IMR-90 (cell line): ENCODE measurements around the gene RAVER1. TPM values are rescaled to one million over a fixed set of nuclear protein-coding genes. Genes with fewer than 3 reads are reported as not detected.

ENCODE experiments used
- ATAC-seq: fragments of 200-7000 bp; cut with Tn5 transposase; 2 replicates; pipeline ENCODE4 v1.9.1; 2020; ENCODE audit warnings: low read depth, mild to moderate bottlenecking, moderate library complexity
- BruUV-seq: library from RNA; stranded (reverse); fragments of 400-500 nt; replicated peaks from 2 replicates; lab custom pipeline; 2021; lab: Mats Ljungman, UMichigan
- CTCF ChIA-PET: fragments of 300-600 bp; formaldehyde crosslinking; extraction: SDS; loops from one replicate; lab custom pipeline; 2021; ENCODE audit warnings: antibody characterized with exemption; lab: Yijun Ruan, JAX
- POLR2A ChIA-PET: fragments of 300-600 bp; sonication (Branson Sonifier 250); formaldehyde crosslinking; loops from one replicate; lab custom pipeline; 2022; ENCODE audit warnings: antibody characterized with exemption; ENCODE audit not compliant: unreplicated experiment; lab: Charles Lee
- DNase-seq: peaks from one replicate; pipeline ENCODE4 v3.0.0; 2013
- H2AFZ ChIP-seq: replicated peaks from 2 replicates; pipeline ENCODE3; 2013; ENCODE audit warnings: low read length, mild to moderate bottlenecking; ENCODE audit not compliant: poor library complexity
- H2AK5ac ChIP-seq: 2 replicates; pipeline ENCODE4 v1.6.1; 2013; ENCODE audit warnings: low read depth, low read length, inconsistent platforms
- H2AK9ac ChIP-seq: replicated peaks from 2 replicates; pipeline ENCODE3; 2013; ENCODE audit warnings: mild to moderate bottlenecking, low read depth, low read length, moderate library complexity; ENCODE audit not compliant: poor library complexity
- H2BK120ac ChIP-seq: 2 replicates; pipeline ENCODE4 v1.6.1; 2013; ENCODE audit warnings: low read depth, low read length, inconsistent platforms
- H2BK15ac ChIP-seq: 3 replicates; pipeline ENCODE4 v1.6.1; 2013; ENCODE audit warnings: low read depth, low read length, inconsistent platforms
- H2BK20ac ChIP-seq: 2 replicates; pipeline ENCODE4 v1.6.1; 2013; ENCODE audit warnings: low read depth, mild to moderate bottlenecking, inconsistent platforms, low read length, moderate library complexity
- H2BK5ac ChIP-seq: 2 replicates; pipeline ENCODE4 v1.6.1; 2013; ENCODE audit warnings: mild to moderate bottlenecking, low read depth, low read length, inconsistent platforms; ENCODE audit not compliant: poor library complexity, severe bottlenecking
- H3K14ac ChIP-seq: replicated peaks from 2 replicates; pipeline ENCODE4 v1.6.1; 2013; ENCODE audit warnings: low read depth, low read length, inconsistent platforms
- H3K18ac ChIP-seq: 2 replicates; pipeline ENCODE4 v1.6.1; 2013; ENCODE audit warnings: low read depth, low read length, control low read depth
- H3K23ac ChIP-seq: 2 replicates; pipeline ENCODE4 v1.6.1; 2013; ENCODE audit warnings: low read depth, low read length, inconsistent platforms
- H3K27ac ChIP-seq: 2 replicates; pipeline ENCODE4 v1.5.1; 2013; ENCODE audit warnings: mild to moderate bottlenecking, control low read depth, low read length; ENCODE audit not compliant: insufficient read depth
- H3K27me3 ChIP-seq: 2 replicates; pipeline ENCODE4 v1.6.1; 2013; ENCODE audit warnings: low read length; ENCODE audit not compliant: control insufficient read depth, insufficient read depth
- H3K36me3 ChIP-seq: 2 replicates; pipeline ENCODE4 v1.6.1; 2013; ENCODE audit warnings: low read length, mixed read lengths; ENCODE audit not compliant: control insufficient read depth, insufficient read depth
- H3K4ac ChIP-seq: 2 replicates; pipeline ENCODE4 v1.6.1; 2013; ENCODE audit warnings: low read depth, low read length, inconsistent platforms
- H3K4me1 ChIP-seq: 2 replicates; pipeline ENCODE4 v1.6.1; 2013; ENCODE audit warnings: low read length, mixed read lengths; ENCODE audit not compliant: control insufficient read depth, insufficient read depth
- H3K4me2 ChIP-seq: 2 replicates; pipeline ENCODE4 v1.6.1; 2013; ENCODE audit warnings: low read depth, mild to moderate bottlenecking, control low read depth, low read length, moderate library complexity
- H3K4me3 ChIP-seq: 2 replicates; pipeline ENCODE4 v1.5.1; 2013; ENCODE audit warnings: low read depth, mild to moderate bottlenecking, control low read depth, low read length, moderate library complexity; ENCODE audit not compliant: insufficient read depth
- H3K56ac ChIP-seq: 2 replicates; pipeline ENCODE4 v1.6.1; 2013; ENCODE audit warnings: low read length, inconsistent platforms; ENCODE audit not compliant: insufficient read depth; ENCODE audit errors: extremely low read depth
- H3K79me1 ChIP-seq, 2 experiments: 2 replicates each; pipeline ENCODE4 v1.6.1; 2013; ENCODE audit warnings: low read length in 2 of 2, inconsistent platforms in 1 of 2, low read depth in 1 of 2
- H3K9ac ChIP-seq: 2 replicates; pipeline ENCODE4 v1.6.1; 2013; ENCODE audit warnings: low read depth, low read length, control low read depth
- H3K9me1 ChIP-seq: 2 replicates; pipeline ENCODE4 v1.6.1; 2013; ENCODE audit warnings: low read length, inconsistent platforms; ENCODE audit not compliant: insufficient read depth
- H3K9me3 ChIP-seq: 2 replicates; pipeline ENCODE4 v1.6.1; 2013; ENCODE audit warnings: low read length; ENCODE audit not compliant: control insufficient read depth, insufficient read depth
- H4K20me1 ChIP-seq: 2 replicates; pipeline ENCODE4 v1.6.1; 2013; ENCODE audit warnings: low read length, inconsistent platforms; ENCODE audit not compliant: insufficient read depth
- H4K5ac ChIP-seq: 2 replicates; pipeline ENCODE4 v1.6.1; 2013; ENCODE audit warnings: mild to moderate bottlenecking, low read depth, low read length, control low read depth
- H4K8ac ChIP-seq, 2 experiments: 2 replicates each; pipeline ENCODE4 v1.6.1; 2013; ENCODE audit warnings: low read depth in 2 of 2, low read length in 2 of 2, control low read depth in 1 of 2, inconsistent platforms in 1 of 2
- H4K91ac ChIP-seq: 2 replicates; pipeline ENCODE4 v1.6.1; 2013; ENCODE audit warnings: low read depth, low read length, inconsistent platforms; ENCODE audit not compliant: insufficient read depth
- BHLHE40 ChIP-seq: fragments of 150-350 bp; IDR thresholded peaks from 2 replicates; pipeline ENCODE4 v1.6.1; 2016; ENCODE audit warnings: mild to moderate bottlenecking, low read depth, low read length
- CEBPB ChIP-seq: IDR thresholded peaks from 2 replicates; pipeline ENCODE4 v1.6.1; 2012; ENCODE audit warnings: low read depth, low read length, improper control_type of control experiment
- CHD1 ChIP-seq: IDR thresholded peaks from 2 replicates; pipeline ENCODE4 v1.6.1; 2012; ENCODE audit warnings: low read depth, low read length, improper control_type of control experiment
- ELK1 ChIP-seq: fragments of 150-350 bp; IDR thresholded peaks from 2 replicates; pipeline ENCODE4 v1.6.1; 2016; ENCODE audit warnings: low read depth, mild to moderate bottlenecking, low read length, moderate library complexity, borderline replicate concordance
- FOS ChIP-seq: fragments of 150-350 bp; IDR thresholded peaks from 2 replicates; pipeline ENCODE4 v1.6.1; 2016; ENCODE audit warnings: low read depth, low read length
- MAFK ChIP-seq: IDR thresholded peaks from 2 replicates; pipeline ENCODE4 v1.6.1; 2012; ENCODE audit warnings: low read depth, low read length, improper control_type of control experiment
- MAZ ChIP-seq: IDR thresholded peaks from 2 replicates; pipeline ENCODE4 v1.6.1; 2012; ENCODE audit warnings: low read depth, mild to moderate bottlenecking, low read length, improper control_type of control experiment, moderate library complexity, borderline replicate concordance
- MXI1 ChIP-seq: IDR thresholded peaks from 2 replicates; pipeline ENCODE4 v1.6.1; 2012; ENCODE audit warnings: low read depth, mild to moderate bottlenecking, low read length, moderate library complexity, borderline replicate concordance
- NFE2L2 ChIP-seq: fragments of 150-350 bp; IDR thresholded peaks from 2 replicates; pipeline ENCODE4 v1.6.1; 2016; ENCODE audit warnings: low read depth, mild to moderate bottlenecking, low read length
- POLR2A ChIP-seq: IDR thresholded peaks from 2 replicates; pipeline ENCODE4 v1.6.1; 2012; ENCODE audit warnings: mild to moderate bottlenecking, low read depth, low read length
- RAD21 ChIP-seq: IDR thresholded peaks from 2 replicates; pipeline ENCODE4 v1.6.1; 2012; ENCODE audit warnings: low read length, improper control_type of control experiment
- RCOR1 ChIP-seq: IDR thresholded peaks from 2 replicates; pipeline ENCODE4 v1.6.1; 2012; ENCODE audit warnings: mild to moderate bottlenecking, low read length, improper control_type of control experiment; ENCODE audit not compliant: insufficient replicate concordance
- RFX5 ChIP-seq: IDR thresholded peaks from 2 replicates; pipeline ENCODE4 v1.8.0; 2012; ENCODE audit warnings: low read depth, mild to moderate bottlenecking, low read length, moderate library complexity
- SMC3 ChIP-seq: fragments of 150-350 bp; IDR thresholded peaks from 2 replicates; pipeline ENCODE4 v1.6.1; 2016; ENCODE audit warnings: low read depth, mild to moderate bottlenecking, antibody characterized with exemption, low read length, moderate library complexity
- USF2 ChIP-seq: fragments of 150-350 bp; IDR thresholded peaks from 2 replicates; pipeline ENCODE4 v1.6.1; 2017; ENCODE audit warnings: mild to moderate bottlenecking, antibody characterized with exemption, low read length, low read depth
- WGBS, 2 experiments: methylation state at CpG; one replicate each; pipeline versions ENCODE4 v1.1.5 to v1.1.7; 2013; ENCODE audit warnings: missing lambda C conversion rate in 2 of 2; ENCODE audit not compliant: insufficient read length in 1 of 2; ENCODE audit errors: extremely low coverage in 2 of 2; 5-methylcytosine and 5-hydroxymethylcytosine counted together
- dilution Hi-C: fragments of 300-500 bp; cut with HindIII; formaldehyde crosslinking; loops from one replicate; pipeline ENCODE4 v1.14.3; 2018; ENCODE audit warnings: low sequenced_read_pairs; ENCODE audit not compliant: unreplicated experiment
- in situ Hi-C: fragments of 300-500 bp; cut with MboI; formaldehyde crosslinking; loops from 3 replicates; pipeline ENCODE4 v1.14.3; 2019; ENCODE audit warnings: low sequenced_read_pairs, inconsistent platforms, mixed read lengths
- intact Hi-C: fragments of 100-400 bp; cut with micrococcal nuclease; formaldehyde crosslinking; loops from 2 replicates; pipeline ENCODE4 v1.10.0; 2022
- polyA plus RNA-seq, 3 experiments: library from polyadenylated mRNA; depleted of rRNA; stranded (reverse); fragments of >200 nt; gene quantifications; 2 replicates each; pipeline ENCODE4 v1.2.3, GENCODE V29; 2012; ENCODE audit warnings: low replicate concordance in 1 of 3
- total RNA-seq: library from RNA; depleted of rRNA; stranded (reverse); fragments of >200 nt; gene quantifications from 2 replicates; pipeline ENCODE4 v1.2.3, GENCODE V29; 2012
- TF ChIP-seq, protein P1 (sequence below): conservative IDR thresholded peaks from 2 replicates; pipeline ENCODE4 v1.5.1; 2012; ENCODE audit warnings: mild to moderate bottlenecking, low read depth, low read length, improper control_type of control experiment

RAVER1 gene
- total and polyA plus RNA-seq, 2 of the 4 experiments (the other 2 are of a cell fraction) = 2.7 to 18.1 TPM

DNA sequence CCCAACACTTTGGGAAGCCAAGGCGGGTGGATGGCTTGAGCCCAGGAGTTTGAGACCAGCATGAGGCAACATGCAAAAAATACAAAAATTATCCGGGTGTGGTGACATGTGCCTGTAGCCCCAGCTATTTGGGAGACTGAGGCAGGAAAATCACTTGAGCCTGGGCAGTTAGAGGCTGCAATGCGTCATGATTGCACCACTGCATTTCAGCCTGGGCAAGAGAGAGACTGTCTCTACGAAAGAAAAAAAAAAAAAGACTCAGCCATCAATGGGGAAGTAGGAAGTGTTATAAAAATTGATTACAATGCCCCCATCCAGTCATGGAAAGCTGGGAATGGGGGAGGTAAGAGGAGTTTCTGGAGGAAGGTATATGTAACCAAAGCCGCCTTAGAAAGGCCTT is 41.6 kb upstream of the RAVER1 start:
- WGBS, 2 experiments = 96% methylated on average over 3 of the region's 5 CpGs; no CpG with 5 or more reads in 1 of the 2 experiments
- intact Hi-C loops = no loop called here
- no peaks in the 10 kb centered on the region for H3K9me1 ChIP-seq
- H3K18ac ChIP-seq = no peak overlapping the region
- H4K5ac ChIP-seq = no peak overlapping the region
- no peak overlapping the region for H3K9ac ChIP-seq
- H2BK5ac ChIP-seq = no peak overlapping the region
- in situ Hi-C loops = no loop called here
- H2BK120ac ChIP-seq = no peak overlapping the region
- dilution Hi-C loops = no loop called here
- H3K79me1 ChIP-seq = peaks cover 12 to 15% of the 10 kb centered on the region in 2 experiments
- H2BK20ac ChIP-seq = no peak overlapping the region
- ChIA-PET POLR2A (no interaction called here), CTCF (interaction anchor here (0.6 kb wide), 1 partner anchor 366 kb away, joined by 3 read pairs; no protein-coding TSS in a partner anchor)
- no peak overlapping the region for H3K27ac ChIP-seq
- no peaks in the 10 kb centered on the region for H3K9me3 ChIP-seq
- no peaks in the 10 kb centered on the region; the same call in 1 of the 2 replicates for H4K20me1 ChIP-seq
- no peak overlapping the region for H3K4ac ChIP-seq
- no peak overlapping the region for H4K91ac ChIP-seq
- no peak overlapping the region for H4K8ac ChIP-seq
- H3K27me3 ChIP-seq = no peaks in the 10 kb centered on the region
- H3K23ac ChIP-seq = no peak overlapping the region
- ATAC-seq (no peak), DNase-seq (no peak)
- BruUV-seq = no TSS peak
- no peak overlapping the region for H3K4me3 ChIP-seq
- H2AFZ ChIP-seq = no peak overlapping the region
- H2BK15ac ChIP-seq = no peak overlapping the region
- H2AK5ac ChIP-seq = no peak overlapping the region
- no peak overlapping the region for H2AK9ac ChIP-seq
- peaks cover 31% of the 10 kb centered on the region for H3K36me3 ChIP-seq
- H3K14ac ChIP-seq = no peak overlapping the region
- H3K56ac ChIP-seq = no peak overlapping the region
- TF ChIP-seq MAZ = no peak
- no peak for TF ChIP-seq NFE2L2
- TF ChIP-seq SMC3 = no peak
- no peak for TF ChIP-seq RCOR1
- TF ChIP-seq, protein P1, sequence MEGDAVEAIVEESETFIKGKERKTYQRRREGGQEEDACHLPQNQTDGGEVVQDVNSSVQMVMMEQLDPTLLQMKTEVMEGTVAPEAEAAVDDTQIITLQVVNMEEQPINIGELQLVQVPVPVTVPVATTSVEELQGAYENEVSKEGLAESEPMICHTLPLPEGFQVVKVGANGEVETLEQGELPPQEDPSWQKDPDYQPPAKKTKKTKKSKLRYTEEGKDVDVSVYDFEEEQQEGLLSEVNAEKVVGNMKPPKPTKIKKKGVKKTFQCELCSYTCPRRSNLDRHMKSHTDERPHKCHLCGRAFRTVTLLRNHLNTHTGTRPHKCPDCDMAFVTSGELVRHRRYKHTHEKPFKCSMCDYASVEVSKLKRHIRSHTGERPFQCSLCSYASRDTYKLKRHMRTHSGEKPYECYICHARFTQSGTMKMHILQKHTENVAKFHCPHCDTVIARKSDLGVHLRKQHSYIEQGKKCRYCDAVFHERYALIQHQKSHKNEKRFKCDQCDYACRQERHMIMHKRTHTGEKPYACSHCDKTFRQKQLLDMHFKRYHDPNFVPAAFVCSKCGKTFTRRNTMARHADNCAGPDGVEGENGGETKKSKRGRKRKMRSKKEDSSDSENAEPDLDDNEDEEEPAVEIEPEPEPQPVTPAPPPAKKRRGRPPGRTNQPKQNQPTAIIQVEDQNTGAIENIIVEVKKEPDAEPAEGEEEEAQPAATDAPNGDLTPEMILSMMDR = no peak
- no peak for TF ChIP-seq RFX5
- no peak for TF ChIP-seq MXI1
- TF ChIP-seq POLR2A = no peak
- no peak for TF ChIP-seq ELK1
- TF ChIP-seq USF2 = no peak
- no peak for TF ChIP-seq MAFK
- no peak for TF ChIP-seq RAD21
- no peak for TF ChIP-seq BHLHE40
- TF ChIP-seq CHD1 = no peak
- TF ChIP-seq FOS = no peak
- no peak for TF ChIP-seq CEBPB
- no peak overlapping the region for H3K4me2 ChIP-seq
- peaks cover 2% of the 10 kb centered on the region for H3K4me1 ChIP-seq
